H1 (cell line): Measurements from ENCODE around the gene C1RL. TPM values are rescaled to one million over a fixed set of nuclear protein-coding genes. Genes with fewer than 3 reads are reported as not detected.

ENCODE experiments used
- CTCF ChIA-PET: fragments of 300-600 bp; sonication (Branson Sonifier 250); formaldehyde crosslinking; loops from one replicate; lab custom pipeline; 2021; ENCODE audit not compliant: partially characterized antibody; lab: Charles Lee
- POLR2A ChIA-PET: fragments of 300-600 bp; sonication (Branson Sonifier 250); formaldehyde crosslinking; loops from one replicate; lab custom pipeline; 2021; ENCODE audit warnings: inconsistent platforms; ENCODE audit not compliant: partially characterized antibody; lab: Charles Lee
- DNase-seq, 2 experiments: peaks; one replicate each; pipeline versions ENCODE4 v3.0.0 to v3.0.0-alpha.2; 2010 to 2022; ENCODE audit warnings: low spot score in 2 of 2, low read depth in 1 of 2, mixed read lengths in 1 of 2
- FAIRE-seq: peaks from 2 replicates; lab custom pipeline; 2011; peaks lifted over from hg19 to GRCh38; lab: Jason Lieb, UNC
- H2AFZ ChIP-seq: 2 replicates; pipeline ENCODE4 v1.8.1; 2012; ENCODE audit warnings: low read length, inconsistent platforms
- H2AK5ac ChIP-seq: 2 replicates; pipeline ENCODE4 v1.6.1; 2013; ENCODE audit warnings: low read depth, low read length
- H2BK120ac ChIP-seq: replicated peaks from 2 replicates; pipeline ENCODE3; 2013; ENCODE audit warnings: low read depth, low read length, inconsistent platforms
- H2BK12ac ChIP-seq: 2 replicates; pipeline ENCODE4 v1.6.1; 2013; ENCODE audit warnings: low read depth, low read length
- H2BK15ac ChIP-seq: 2 replicates; pipeline ENCODE4 v1.6.1; 2013; ENCODE audit warnings: low read length
- H2BK20ac ChIP-seq: 2 replicates; pipeline ENCODE4 v1.6.1; 2013; ENCODE audit warnings: low read length
- H2BK5ac ChIP-seq: 2 replicates; pipeline ENCODE4 v1.6.1; 2013; ENCODE audit warnings: low read depth, low read length
- H3K14ac ChIP-seq: 2 replicates; pipeline ENCODE4 v1.6.1; 2013; ENCODE audit warnings: inconsistent platforms; ENCODE audit not compliant: insufficient read length
- H3K18ac ChIP-seq: 2 replicates; pipeline ENCODE4 v1.6.1; 2013; ENCODE audit warnings: low read length; ENCODE audit errors: extremely low read depth
- H3K23ac ChIP-seq: 2 replicates; pipeline ENCODE4 v1.6.1; 2013; ENCODE audit warnings: inconsistent platforms; ENCODE audit not compliant: insufficient read length
- H3K23me2 ChIP-seq: 2 replicates; pipeline ENCODE4 v1.6.1; 2013; ENCODE audit warnings: low read depth, low read length
- H3K27ac ChIP-seq: 2 replicates; pipeline ENCODE4 v1.6.1; 2011; ENCODE audit warnings: low read depth, low read length, inconsistent platforms
- H3K27me3 ChIP-seq, 4 experiments: replicated peaks in 1 of 4; 1 replicate in 1 of 4; 2 replicates in 3 of 4; pipeline versions ENCODE4 v1.6.1 to v1.8.1; 2011 to 2013; ENCODE audit warnings: low read length in 3 of 4, mild to moderate bottlenecking in 3 of 4, inconsistent platforms in 2 of 4, mixed read lengths in 2 of 4, moderate library complexity in 1 of 4; ENCODE audit not compliant: control insufficient read depth in 3 of 4, insufficient read depth in 3 of 4; ENCODE audit errors: extremely low read depth in 1 of 4
- H3K36me3 ChIP-seq, 4 experiments: 2 replicates each; pipeline versions ENCODE4 v1.6.1 to v1.8.1; 2011 to 2013; ENCODE audit warnings: mild to moderate bottlenecking in 4 of 4, low read length in 3 of 4, moderate library complexity in 2 of 4, control low read depth in 1 of 4, inconsistent platforms in 1 of 4; ENCODE audit not compliant: insufficient read depth in 4 of 4, control insufficient read depth in 2 of 4
- H3K4ac ChIP-seq: replicated peaks from 2 replicates; pipeline ENCODE3; 2013; ENCODE audit warnings: low read length, low read depth, mixed read lengths, inconsistent platforms; ENCODE audit not compliant: insufficient read length
- H3K4me1 ChIP-seq, 4 experiments: replicated peaks in 1 of 4; 1 replicate in 1 of 4; 2 replicates in 3 of 4; pipeline versions ENCODE4 v1.6.1 to v1.8.1; 2011 to 2013; ENCODE audit warnings: low read length in 3 of 4, inconsistent platforms in 2 of 4, mixed read lengths in 1 of 4; ENCODE audit not compliant: insufficient read depth in 4 of 4, control insufficient read depth in 3 of 4
- H3K4me2 ChIP-seq, 2 experiments: 2 replicates each; pipeline versions ENCODE4 v1.6.1 to v1.8.1; 2011 to 2013; ENCODE audit warnings: low read depth in 2 of 2, low read length in 2 of 2, control low read depth in 1 of 2, inconsistent platforms in 1 of 2, mild to moderate bottlenecking in 1 of 2; ENCODE audit not compliant: insufficient read depth in 1 of 2
- H3K4me3 ChIP-seq, 4 experiments: fragments of 200-600, 300-600 bp in 1 of 4; sonication (generic), shearing (Covaris generic), sonication (Bioruptor Twin) in 1 of 4; 2 replicates each; pipeline versions ENCODE4 v1.5.1 to v1.8.1; 2011 to 2016; ENCODE audit warnings: low read length in 4 of 4, low read depth in 3 of 4, control low read depth in 2 of 4, inconsistent platforms in 2 of 4, mild to moderate bottlenecking in 2 of 4, mixed read lengths in 1 of 4, moderate library complexity in 1 of 4; ENCODE audit not compliant: insufficient read depth in 2 of 4; ENCODE audit errors: extremely low read depth in 1 of 4
- H3K56ac ChIP-seq: replicated peaks from 2 replicates; pipeline ENCODE3; 2013; ENCODE audit warnings: low read depth, mild to moderate bottlenecking, mixed read lengths, low read length, inconsistent platforms; ENCODE audit not compliant: insufficient read length
- H3K79me1 ChIP-seq: 2 replicates; pipeline ENCODE4 v1.6.1; 2013; ENCODE audit warnings: low read depth, low read length, control low read depth
- H3K79me2 ChIP-seq, 2 experiments: 2 replicates each; pipeline versions ENCODE4 v1.6.1 to v1.8.1; 2012 to 2013; ENCODE audit warnings: low read length in 2 of 2, mild to moderate bottlenecking in 2 of 2, inconsistent platforms in 1 of 2; ENCODE audit not compliant: insufficient read depth in 2 of 2, control insufficient read depth in 1 of 2
- H3K9ac ChIP-seq, 4 experiments: replicated peaks in 1 of 4; 1 replicate in 1 of 4; 2 replicates in 3 of 4; pipeline versions ENCODE4 v1.6.1 to v1.8.1; 2011 to 2013; ENCODE audit warnings: low read depth in 3 of 4, low read length in 3 of 4, control low read depth in 2 of 4, mild to moderate bottlenecking in 2 of 4, moderate library complexity in 2 of 4, inconsistent platforms in 1 of 4; ENCODE audit errors: extremely low read depth in 1 of 4
- H3K9me3 ChIP-seq, 2 experiments: 2 replicates each; pipeline versions ENCODE4 v1.6.1 to v1.8.1; 2012 to 2013; ENCODE audit warnings: mild to moderate bottlenecking in 2 of 2, moderate library complexity in 2 of 2, control low read depth in 1 of 2, inconsistent platforms in 1 of 2, low read depth in 1 of 2, low read length in 1 of 2, mixed read lengths in 1 of 2; ENCODE audit not compliant: insufficient read depth in 2 of 2
- H4K20me1 ChIP-seq, 2 experiments: replicated peaks in 1 of 2; 2 replicates each; pipeline versions ENCODE3 to v1.8.1; 2011 to 2013; ENCODE audit warnings: inconsistent platforms in 2 of 2, low read length in 2 of 2, mild to moderate bottlenecking in 1 of 2; ENCODE audit not compliant: insufficient read depth in 2 of 2, control insufficient read depth in 1 of 2
- H4K5ac ChIP-seq: 2 replicates; pipeline ENCODE4 v1.6.1; 2013; ENCODE audit warnings: low read length, low read depth, mixed read lengths, inconsistent platforms; ENCODE audit not compliant: insufficient read length
- H4K8ac ChIP-seq: 2 replicates; pipeline ENCODE4 v1.8.0; 2013; ENCODE audit warnings: mild to moderate bottlenecking, moderate library complexity, low read length, inconsistent platforms; ENCODE audit not compliant: insufficient read depth; ENCODE audit errors: extremely low read depth
- H4K91ac ChIP-seq: replicated peaks from 2 replicates; pipeline ENCODE3; 2013; ENCODE audit warnings: low read length, mixed read lengths, inconsistent platforms; ENCODE audit not compliant: insufficient read length
- GABPA ChIP-seq: IDR thresholded peaks from 2 replicates; pipeline ENCODE4 v1.6.1; 2011; ENCODE audit warnings: mild to moderate bottlenecking, low read length, moderate library complexity, borderline replicate concordance; ENCODE audit not compliant: insufficient read depth
- POLR2AphosphoS5 ChIP-seq: IDR thresholded peaks from 2 replicates; pipeline ENCODE4 v1.6.1; 2011; ENCODE audit warnings: low read depth, low read length
- WGBS, 2 experiments: shearing (Covaris generic) in 1 of 2; methylation state at CpG; one replicate each; pipeline versions ENCODE4 v1.1.6 to v1.1.7; 2013 to 2015; ENCODE audit warnings: low lambda C conversion rate in 2 of 2, mixed read lengths in 2 of 2, inconsistent platforms in 1 of 2, low coverage in 1 of 2, missing lambda C conversion rate in 1 of 2; ENCODE audit not compliant: insufficient replicate concordance in 2 of 2, insufficient coverage in 1 of 2, insufficient read length in 1 of 2; ENCODE audit errors: extremely low coverage in 1 of 2, missing lambda C conversion rate in 1 of 2; 5-methylcytosine and 5-hydroxymethylcytosine counted together
- polyA plus RNA-seq, 7 experiments: library from polyadenylated mRNA; depleted of rRNA in 3 of 7; stranded (reverse) in 5 of 7; unstranded in 2 of 7; fragments of >200 nt in 5 of 7; fragments of 200-250 nt in 2 of 7; gene quantifications; 1 replicate in 5 of 7; 2 replicates in 1 of 7; 4 replicates in 1 of 7; pipeline versions ENCODE4 v1.2.1 to v1.2.3, GENCODE V29; 2011 to 2013; ENCODE audit warnings: missing spikeins in 2 of 7, mixed read lengths in 2 of 7
- total RNA-seq: library from RNA; stranded (reverse); fragmentation: NEBNext Ultra II Directional; extraction: Animal tissue kit (Norgen Biotek cat#: 25700); gene quantifications from 2 replicates; pipeline ENCODE4 v1.2.1, GENCODE V29; 2021

The C1RL gene
- total and polyA plus RNA-seq, 2 of the 8 experiments (the other 6 are each of a cell fraction or from before 2014, with no cell fraction given), result 11.4 to 15.5 TPM

DNA sequence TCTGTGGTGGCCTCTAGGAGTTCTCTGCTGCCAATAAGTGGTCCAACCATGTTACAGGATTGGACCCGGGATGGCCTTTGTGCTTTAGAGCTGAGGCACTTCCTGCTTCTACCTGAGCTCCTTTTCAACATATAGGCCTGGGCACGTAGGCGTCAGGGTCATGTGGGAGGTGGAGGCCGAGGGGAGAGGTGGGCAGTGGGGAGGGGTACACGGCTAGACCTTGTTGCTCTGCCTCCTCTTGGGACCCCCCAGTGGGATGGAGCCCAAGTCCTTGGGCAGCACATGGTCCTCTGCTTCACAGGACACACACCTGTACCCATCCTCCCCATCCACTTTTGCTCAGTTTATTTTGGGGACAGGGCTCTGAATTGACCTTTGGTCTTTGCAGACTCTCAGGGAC is 12.3 kb upstream of the C1RL start:
- H4K5ac ChIP-seq, result no peak overlapping the region
- H4K91ac ChIP-seq, result no peak overlapping the region
- H3K79me2 ChIP-seq, result no peaks in the 10 kb centered on the region
- no peak overlapping the region for H3K4me2 ChIP-seq
- H2AFZ ChIP-seq, result no peak overlapping the region
- H3K56ac ChIP-seq, result no peak overlapping the region
- no peaks in the 10 kb centered on the region for H3K23me2 ChIP-seq
- H2BK120ac ChIP-seq, result no peak overlapping the region
- DNase-seq (no peak), FAIRE-seq (no peak)
- no peaks in the 10 kb centered on the region for H3K36me3 ChIP-seq
- WGBS, 2 experiments, result 65% methylated on average over 4 of the region's 5 CpGs; no CpG with 5 or more reads in 1 of the 2 experiments
- H3K27me3 ChIP-seq, result no peaks in the 10 kb centered on the region
- H2BK20ac ChIP-seq, result no peak overlapping the region
- H3K27ac ChIP-seq, result no peak overlapping the region
- ChIA-PET POLR2A (interaction anchor here (1.1 kb wide), 1 partner anchor 177 kb away, joined by 3 read pairs; the partner anchor contains the start of genes C12orf57 and RNU7-1), CTCF (interaction anchor here (2.5 to 9.5 kb wide), 3 partner anchors 10 to 21 kb away, joined by 8 to 67 read pairs (median 21); partner anchors contain the start of gene C1RL)
- no peak overlapping the region for H3K14ac ChIP-seq
- H3K4me3 ChIP-seq, result no peak overlapping the region
- H3K9ac ChIP-seq, result no peak overlapping the region
- H4K20me1 ChIP-seq, result no peaks in the 10 kb centered on the region
- H2AK5ac ChIP-seq, result no peak overlapping the region
- H3K18ac ChIP-seq, result no peak overlapping the region
- H3K4ac ChIP-seq, result no peak overlapping the region
- H2BK12ac ChIP-seq, result no peak overlapping the region
- no peak overlapping the region for H2BK15ac ChIP-seq
- no peaks in the 10 kb centered on the region for H3K9me3 ChIP-seq
- H4K8ac ChIP-seq, result no peak overlapping the region; the same call in 1 of the 2 replicates
- H3K4me1 ChIP-seq, result no peaks in the 10 kb centered on the region
- H3K79me1 ChIP-seq, result no peaks in the 10 kb centered on the region
- H3K23ac ChIP-seq, result no peak overlapping the region
- H2BK5ac ChIP-seq, result no peak overlapping the region; the same call in 1 of the 2 replicates
- no peak for TF ChIP-seq GABPA
- no peak for TF ChIP-seq POLR2AphosphoS5
